K562 (cell line): ENCODE results near the gene ABCB6. TPM values are rescaled to one million over a fixed set of nuclear protein-coding genes. Genes with fewer than 3 reads are reported as not detected.
A peak's percentile ranks its signal among the peaks of the same experiment; 100 is the strongest.

Experiments
- ATAC-seq: fragments of 200-7000 bp; cut with Tn5 transposase; 3 replicates; pipeline ENCODE4 v1.9.1; 2020; ENCODE audit warnings: moderate library complexity
- BruUV-seq: library from RNA; stranded (reverse); fragments of 400-500 nt; replicated peaks from 2 replicates; lab custom pipeline; 2021; lab: Mats Ljungman, UMichigan
- CTCF ChIA-PET: fragments of 300-600 bp; formaldehyde crosslinking; extraction: SDS; loops from one replicate; lab custom pipeline; 2021; ENCODE audit warnings: low intra/inter-chr PET ratio; lab: Yijun Ruan, JAX
- POLR2A ChIA-PET: fragments of 300-600, 350-650 bp; sonication (Branson Sonifier 250); formaldehyde crosslinking; extraction: SDS; loops from one replicate; lab custom pipeline; 2021; ENCODE audit warnings: antibody characterized with exemption, inconsistent platforms; lab: Yijun Ruan, JAX
- DNase-seq, 4 experiments: peaks; one replicate each; pipeline versions ENCODE4 v3.0.0 to v3.0.0-alpha.2; 2011 to 2018; ENCODE audit warnings: low spot score in 3 of 4, mixed read lengths in 3 of 4; ENCODE audit errors: extremely low read depth in 1 of 4
- FAIRE-seq: peaks from 2 replicates; lab custom pipeline; 2011; peaks lifted over from hg19 to GRCh38; lab: Jason Lieb, UNC
- H2AFZ ChIP-seq: 2 replicates; pipeline ENCODE4 v1.6.0; 2011; ENCODE audit warnings: low read depth, low read length, control low read depth, inconsistent platforms
- H3K27ac ChIP-seq: fragments of 200-600 bp; 3 replicates; pipeline ENCODE4 v1.8.0; 2011; ENCODE audit warnings: low read depth, mild to moderate bottlenecking, control low read depth, inconsistent platforms, low read length, moderate library complexity, mixed read lengths; ENCODE audit errors: extremely low read depth
- H3K27me3 ChIP-seq, 2 experiments: fragments of 300-600 bp in 1 of 2; 2 replicates in 1 of 2; 3 replicates in 1 of 2; pipeline versions ENCODE4 v1.6.0 to v1.8.0; 2011; ENCODE audit warnings: inconsistent platforms in 2 of 2, low read length in 2 of 2, mild to moderate bottlenecking in 1 of 2, mixed read lengths in 1 of 2, moderate library complexity in 1 of 2; ENCODE audit not compliant: control insufficient read depth in 2 of 2, insufficient read depth in 2 of 2
- H3K36me3 ChIP-seq: fragments of 300-600 bp; 3 replicates; pipeline ENCODE4 v1.8.0; 2011; ENCODE audit warnings: mild to moderate bottlenecking, low read length, inconsistent platforms; ENCODE audit not compliant: control insufficient read depth, insufficient read depth
- H3K4me1 ChIP-seq, 2 experiments: fragments of 200-600 bp in 1 of 2; replicated peaks in 1 of 2; 2 replicates in 1 of 2; 3 replicates in 1 of 2; pipeline versions ENCODE4 v1.5.1 to v1.8.0; 2011; ENCODE audit warnings: inconsistent platforms in 2 of 2, low read length in 2 of 2, mild to moderate bottlenecking in 1 of 2, mixed read lengths in 1 of 2, moderate library complexity in 1 of 2; ENCODE audit not compliant: control insufficient read depth in 2 of 2, insufficient read depth in 2 of 2
- H3K4me2 ChIP-seq: 2 replicates; pipeline ENCODE4 v1.6.1; 2011; ENCODE audit warnings: low read length, control low read depth, inconsistent platforms, mixed read lengths; ENCODE audit not compliant: insufficient read depth
- H3K4me3 ChIP-seq: fragments of 200-600 bp; sonication (generic), shearing (Covaris generic); 2 replicates; pipeline ENCODE4 v1.5.1; 2016; ENCODE audit warnings: control low read depth, inconsistent platforms
- H3K79me2 ChIP-seq: fragments of 200-600 bp; 3 replicates; pipeline ENCODE4 v1.8.0; 2011; ENCODE audit warnings: low read length, inconsistent platforms; ENCODE audit not compliant: control insufficient read depth, insufficient read depth
- H3K9ac ChIP-seq, 2 experiments: 2 replicates each; pipeline versions ENCODE4 v1.6.0 to v1.6.1; 2011; ENCODE audit warnings: low read depth in 2 of 2, low read length in 2 of 2, control low read depth in 1 of 2, inconsistent platforms in 1 of 2, mild to moderate bottlenecking in 1 of 2, mixed read lengths in 1 of 2; ENCODE audit not compliant: insufficient read depth in 1 of 2
- H3K9me1 ChIP-seq: one replicate; pipeline ENCODE4 v1.6.0; 2011; ENCODE audit warnings: inconsistent platforms, mild to moderate bottlenecking, low read length, moderate library complexity; ENCODE audit not compliant: control insufficient read depth, insufficient read depth
- H3K9me3 ChIP-seq: replicated peaks from 2 replicates; pipeline ENCODE4 v1.5.1; 2011; ENCODE audit warnings: low read depth, low read length, inconsistent platforms; ENCODE audit not compliant: control insufficient read depth, insufficient read depth
- H4K20me1 ChIP-seq: replicated peaks from 2 replicates; pipeline ENCODE4 v1.6.1; 2011; ENCODE audit warnings: low read length, inconsistent platforms, mixed read lengths; ENCODE audit not compliant: control insufficient read depth, insufficient read depth
- ARHGAP35 ChIP-seq: fragments of 450-650 bp; IDR thresholded peaks from 2 replicates; pipeline ENCODE4 v1.6.1; 2018; ENCODE audit not compliant: partially characterized antibody
- CREM ChIP-seq: IDR thresholded peaks from 2 replicates; pipeline ENCODE4 v1.6.1; 2014; ENCODE audit warnings: antibody characterized with exemption, low read depth
- GTF2E2 ChIP-seq: fragments of 200-800 bp; sonication (Bioruptor generic); IDR thresholded peaks from 2 replicates; pipeline ENCODE4 v1.6.1; 2016; ENCODE audit warnings: missing genetic modification characterization, missing compliant biosample characterization
- HES1 ChIP-seq: fragments of 450-650 bp; IDR thresholded peaks from 2 replicates; pipeline ENCODE4 v1.6.1; 2016; ENCODE audit warnings: low read depth, mild to moderate bottlenecking, moderate library complexity
- MXD1 ChIP-seq: fragments of 250-450 bp; sonication (Bioruptor Pico); IDR thresholded peaks from 2 replicates; pipeline ENCODE4 v1.8.0; 2021; ENCODE audit warnings: borderline replicate concordance, mild to moderate bottlenecking, moderate library complexity; ENCODE audit not compliant: poor library complexity, severe bottlenecking
- RUNX1 ChIP-seq: sonication (generic); IDR thresholded peaks from 2 replicates; pipeline ENCODE4 v1.6.1; 2016; ENCODE audit warnings: antibody characterized with exemption, low read depth
- YY1 ChIP-seq, 3 experiments: IDR thresholded peaks; 2 replicates each; pipeline ENCODE4 v1.6.1; 2011; ENCODE audit warnings: low read length in 2 of 3, mild to moderate bottlenecking in 2 of 3, moderate library complexity in 2 of 3, borderline replicate concordance in 1 of 3, control low read depth in 1 of 3, low read depth in 1 of 3; ENCODE audit not compliant: insufficient read depth in 3 of 3, insufficient replicate concordance in 2 of 3, control insufficient read depth in 1 of 3, insufficient read length in 1 of 3; ENCODE audit errors: extremely low read depth in 1 of 3
- WGBS: fragments of 100-300 bp; shearing (Covaris generic); methylation state at CpG from one replicate; pipeline ENCODE4 v1.1.6; 2016; ENCODE audit warnings: low coverage, mixed read lengths; ENCODE audit not compliant: insufficient coverage; ENCODE audit errors: missing lambda C conversion rate; 5-methylcytosine and 5-hydroxymethylcytosine counted together
- in situ Hi-C: fragments of 300-500 bp; cut with MboI; formaldehyde crosslinking; loops from 4 replicates; pipeline ENCODE4 v1.15.0; 2018; ENCODE audit warnings: inconsistent platforms, mixed read lengths
- intact Hi-C: fragments of 100-400 bp; cut with micrococcal nuclease; formaldehyde crosslinking; loops from 2 replicates; pipeline ENCODE4 v1.14.2; 2022
- polyA plus RNA-seq, 8 experiments: library from polyadenylated mRNA; depleted of rRNA in 4 of 8; stranded (reverse) in 5 of 8; unstranded in 3 of 8; fragments of >200 nt; fragmentation: Nextera tagmentation in 2 of 8; fragmentation: Illumina TruSeq in 1 of 8; extraction: Ambion mirVana in 2 of 8; extraction: Trizol in 1 of 8; gene quantifications; 2 replicates each; pipeline versions ENCODE4 v1.2.1 to v1.2.3, GENCODE V29; 2011 to 2014; ENCODE audit warnings: inconsistent platforms in 1 of 8, missing spikeins in 1 of 8
- total RNA-seq, 7 experiments: library from RNA; depleted of rRNA in 6 of 7; stranded (reverse); fragments of >200 nt in 6 of 7; fragmentation: Illumina TruSeq in 2 of 7; extraction: Trizol in 2 of 7; gene quantifications; 2 replicates each; pipeline versions ENCODE4 v1.2.1 to v1.2.3, GENCODE V29; 2011 to 2021; ENCODE audit warnings: low replicate concordance in 1 of 7

The ABCB6 gene
- total and polyA plus RNA-seq, 9 of the 15 experiments (the other 6 are each of a cell fraction or from before 2014, with no cell fraction given), result 3.7 to 29.8 (median 16.8) TPM

- H3K9ac ChIP-seq, result 0 out of 4 replicates have a peak overlapping the region, but pooled peaks of 1 of the 2 experiments have one; percentile 14
- no peaks in the 10 kb centered on the region for H3K9me1 ChIP-seq
- no peak overlapping the region for H3K27ac ChIP-seq
- peaks cover 19% of the 10 kb centered on the region for H3K36me3 ChIP-seq
- TF ChIP-seq MXD1 (CRISPR knock-in tag) (no peak), GTF2E2 (tag) (no peak), YY1 (IDR thresholded peaks at IDR 0.05; ENCODE audit: borderline replicate concordance in 1 of 3, control insufficient read depth in 1 of 3, extremely low read depth in 1 of 3, insufficient read depth in 3 of 3, insufficient read length in 1 of 3, insufficient replicate concordance in 2 of 3, low read depth in 1 of 3, low read length in 2 of 3) (no peak), ARHGAP35 (no peak), HES1 (no peak), RUNX1 (no peak), CREM (no peak)
- no peaks in the 10 kb centered on the region for H3K27me3 ChIP-seq
- peaks cover 14 to 23% of the 10 kb centered on the region in 2 experiments; a peak in 4 of 5 replicates for H3K4me1 ChIP-seq
- in situ Hi-C loops, result no loop called here
- ATAC-seq, result no peak
- CTCF ChIA-PET, result no interaction called here
- peaks cover 17% of the 10 kb centered on the region for H3K79me2 ChIP-seq
- no peak overlapping the region for H3K4me3 ChIP-seq
- no peaks in the 10 kb centered on the region for H3K9me3 ChIP-seq
- no peak for FAIRE-seq
- BruUV-seq, result no TSS peak
- no peak overlapping the region for H2AFZ ChIP-seq
- WGBS, result 75% methylated on average over 14 of the region's 28 CpGs
- DNase-seq, result no peak
- no peaks in the 10 kb centered on the region for H4K20me1 ChIP-seq
- no peak overlapping the region for H3K4me2 ChIP-seq
- POLR2A ChIA-PET, result no interaction called here
- intact Hi-C loops, result no loop called here
Observed at GRCh38 chr2:219243291-219243761, 24.6 kb upstream of the ABCB6 start.
